Tibial nerve (tissue), 4 donors: ENCODE measurements around the gene GPATCH3. TPM values are rescaled to one million over a fixed set of nuclear protein-coding genes. Genes with fewer than 3 reads are reported as not detected.
"Not testable (repeated sequence)": the region's sequence is repeated elsewhere in the genome, so short reads cannot be mapped to it uniquely, and the experiment has no call there.

Experiments
- DNase-seq, 2 donors: peaks; one replicate each; pipeline ENCODE4 v3.0.0-alpha.2; 2019; ENCODE audit warnings: low spot score in 2 of 2
- H3K27ac ChIP-seq, 4 donors: fragments of 200-600 bp; sonication (generic) in 3 of 4; one replicate each; pipeline ENCODE4 v1.5.1; 2017 to 2019; ENCODE audit warnings: mild to moderate bottlenecking in 1 of 4
- H3K27me3 ChIP-seq, 2 donors: fragments of 200-600 bp; sonication (generic) in 1 of 2; one replicate each; pipeline versions ENCODE4 v1.5.1 to v1.6.0; 2017 to 2019
- H3K36me3 ChIP-seq, 3 donors: fragments of 200-600 bp; sonication (generic); one replicate each; pipeline ENCODE4 v1.5.1; 2018 to 2019
- H3K4me1 ChIP-seq, 4 donors: fragments of 200-600 bp; sonication (generic) in 3 of 4; one replicate each; pipeline ENCODE4 v1.5.1; 2017 to 2019
- H3K4me3 ChIP-seq, 4 donors: fragments of 200-600 bp; sonication (generic) in 3 of 4; one replicate each; pipeline ENCODE4 v1.5.1; 2017 to 2019; ENCODE audit warnings: mild to moderate bottlenecking in 1 of 4, moderate library complexity in 1 of 4
- H3K9me3 ChIP-seq, 4 donors: fragments of 200-600 bp; sonication (generic) in 3 of 4; one replicate each; pipeline ENCODE4 v1.5.1; 2017 to 2019
- EP300 ChIP-seq, 2 donors: sonication (generic); formaldehyde crosslinking; IDR thresholded peaks; one replicate each; pipeline ENCODE4 v1.6.1; 2017; ENCODE audit warnings: antibody characterized with exemption in 2 of 2, mild to moderate bottlenecking in 1 of 2
- POLR2A ChIP-seq, 2 donors: fragments of 450-650 bp; IDR thresholded peaks; one replicate each; pipeline ENCODE4 v1.6.1; 2017; ENCODE audit warnings: antibody characterized with exemption in 2 of 2, mild to moderate bottlenecking in 2 of 2, moderate library complexity in 2 of 2
- WGBS, 2 donors: methylation state at CpG; one replicate each; pipeline ENCODE4 v1.1.5; 2018; 5-methylcytosine and 5-hydroxymethylcytosine counted together
- total RNA-seq, 4 donors: library from RNA; depleted of rRNA; stranded (reverse); fragments of >200 nt; gene quantifications; one replicate each; pipeline ENCODE4 v1.1.0, GENCODE V29; 2016
- TF ChIP-seq, protein P1 (sequence below), 5 experiments: fragments of 200-600 bp in 3 of 5; fragments of 450-650 bp in 2 of 5; sonication (generic) in 3 of 5; IDR thresholded peaks; one replicate each; pipeline ENCODE4 v1.5.1; 2016 to 2019; ENCODE audit warnings: antibody characterized with exemption in 5 of 5, mild to moderate bottlenecking in 3 of 5, moderate library complexity in 2 of 5

Gene GPATCH3
- total RNA-seq, 4 donors from 2014 or later = 7.8 to 26.1 (median 12.5) TPM

DNA sequence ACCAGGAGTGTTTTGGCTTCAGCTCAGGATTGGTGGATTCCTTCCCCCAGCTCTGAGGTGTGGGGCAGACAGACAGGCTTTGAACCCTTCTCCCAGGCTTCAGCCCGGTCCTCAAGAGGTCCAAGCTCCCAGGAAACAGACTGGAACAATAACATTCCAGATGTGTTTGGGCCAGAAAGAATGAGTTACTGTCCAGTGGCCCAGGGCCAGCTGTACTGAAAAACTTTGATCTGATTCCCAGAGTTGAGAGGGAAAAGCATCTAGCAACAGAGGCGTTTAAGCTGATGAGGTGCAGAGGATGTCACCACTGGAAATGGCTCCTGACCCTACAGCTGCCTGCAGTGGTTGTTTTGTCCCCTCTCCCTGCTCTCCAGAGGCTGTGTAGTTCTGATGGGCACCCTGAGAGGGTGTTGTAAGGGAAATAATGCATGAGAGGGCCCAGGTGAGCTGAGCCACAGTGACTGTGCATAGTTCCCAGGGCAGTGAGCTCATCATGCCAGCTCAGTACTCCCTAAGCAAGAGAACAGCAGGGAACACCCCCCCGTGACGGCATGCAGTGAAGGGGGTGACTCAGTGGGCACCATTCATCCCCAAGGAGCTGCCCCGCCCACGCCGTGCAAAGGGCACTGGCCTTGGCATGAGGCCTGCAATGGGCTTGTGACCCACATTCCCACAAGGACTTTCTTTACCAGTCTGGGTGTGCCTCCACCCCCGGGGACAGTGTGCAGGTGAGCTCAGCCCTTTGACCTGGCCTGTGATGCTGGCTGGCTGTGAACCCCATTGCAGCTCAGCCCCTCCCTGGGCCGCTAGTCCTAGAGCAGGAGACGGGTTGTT is 51.1 kb downstream of the GPATCH3 start:
- DNase-seq = peak in 1 of 2 donors; percentile 46
- Histone ChIP-seq H3K27me3 (no peaks in the 10 kb centered on the region), H3K9me3 (no peaks in the 10 kb centered on the region), H3K36me3 (peaks cover 4 to 74% (median 16%) of the 10 kb centered on the region in 3 donors), H3K27ac (peak overlapping the region; percentile 45 to 89 (median 78)), H3K4me3 (no peak overlapping the region), H3K4me1 (peaks cover 0 to 32% (median 15%) of the 10 kb centered on the region in 4 donors)
- WGBS, 2 donors = 28 to 40% methylated on average over 9 to 10 of the region's 10 CpGs
- peak in 1 of 2 donors; percentile 68 for TF ChIP-seq EP300 (IDR thresholded peaks at IDR 0.05)
- TF ChIP-seq, protein P1, sequence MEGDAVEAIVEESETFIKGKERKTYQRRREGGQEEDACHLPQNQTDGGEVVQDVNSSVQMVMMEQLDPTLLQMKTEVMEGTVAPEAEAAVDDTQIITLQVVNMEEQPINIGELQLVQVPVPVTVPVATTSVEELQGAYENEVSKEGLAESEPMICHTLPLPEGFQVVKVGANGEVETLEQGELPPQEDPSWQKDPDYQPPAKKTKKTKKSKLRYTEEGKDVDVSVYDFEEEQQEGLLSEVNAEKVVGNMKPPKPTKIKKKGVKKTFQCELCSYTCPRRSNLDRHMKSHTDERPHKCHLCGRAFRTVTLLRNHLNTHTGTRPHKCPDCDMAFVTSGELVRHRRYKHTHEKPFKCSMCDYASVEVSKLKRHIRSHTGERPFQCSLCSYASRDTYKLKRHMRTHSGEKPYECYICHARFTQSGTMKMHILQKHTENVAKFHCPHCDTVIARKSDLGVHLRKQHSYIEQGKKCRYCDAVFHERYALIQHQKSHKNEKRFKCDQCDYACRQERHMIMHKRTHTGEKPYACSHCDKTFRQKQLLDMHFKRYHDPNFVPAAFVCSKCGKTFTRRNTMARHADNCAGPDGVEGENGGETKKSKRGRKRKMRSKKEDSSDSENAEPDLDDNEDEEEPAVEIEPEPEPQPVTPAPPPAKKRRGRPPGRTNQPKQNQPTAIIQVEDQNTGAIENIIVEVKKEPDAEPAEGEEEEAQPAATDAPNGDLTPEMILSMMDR (IDR thresholded peaks at IDR 0.05) = no peak

DNA sequence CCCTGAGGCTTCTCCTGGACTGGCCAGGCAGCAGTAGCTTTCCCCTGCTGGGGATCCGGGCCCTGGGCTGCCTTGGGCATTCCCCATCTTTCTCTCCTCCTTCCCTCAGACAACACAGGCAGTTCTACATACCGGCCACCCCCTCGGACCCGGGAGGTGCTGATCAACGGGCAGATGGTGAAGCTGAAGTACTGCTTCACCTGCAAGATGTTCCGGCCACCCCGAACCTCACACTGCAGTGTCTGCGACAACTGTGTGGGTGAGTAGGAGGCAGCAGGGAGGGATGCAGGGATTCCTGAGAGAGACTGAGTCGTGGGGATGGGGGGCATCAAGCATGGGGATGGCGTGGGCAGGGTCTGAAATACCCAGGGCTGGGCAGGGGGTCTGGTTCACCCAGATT is 51.8 kb downstream of the GPATCH3 start:
- 67 to 72% methylated on average over 10 of the region's 10 CpGs for WGBS, 2 donors
- Histone ChIP-seq H3K27me3 (no peaks in the 10 kb centered on the region), H3K4me1 (peaks cover 0 to 32% (median 15%) of the 10 kb centered on the region in 4 donors), H3K9me3 (no peaks in the 10 kb centered on the region), H3K36me3 (peaks cover 4 to 74% (median 16%) of the 10 kb centered on the region in 3 donors), H3K27ac (peak overlapping the region; percentile 24 to 89 (median 78)), H3K4me3 (no peak overlapping the region)
- DNase-seq = no peak
- TF ChIP-seq, protein P1 (IDR thresholded peaks at IDR 0.05) = no peak
- TF ChIP-seq POLR2A (IDR thresholded peaks at IDR 0.05) (no peak), EP300 (IDR thresholded peaks at IDR 0.05) (no peak)

DNA sequence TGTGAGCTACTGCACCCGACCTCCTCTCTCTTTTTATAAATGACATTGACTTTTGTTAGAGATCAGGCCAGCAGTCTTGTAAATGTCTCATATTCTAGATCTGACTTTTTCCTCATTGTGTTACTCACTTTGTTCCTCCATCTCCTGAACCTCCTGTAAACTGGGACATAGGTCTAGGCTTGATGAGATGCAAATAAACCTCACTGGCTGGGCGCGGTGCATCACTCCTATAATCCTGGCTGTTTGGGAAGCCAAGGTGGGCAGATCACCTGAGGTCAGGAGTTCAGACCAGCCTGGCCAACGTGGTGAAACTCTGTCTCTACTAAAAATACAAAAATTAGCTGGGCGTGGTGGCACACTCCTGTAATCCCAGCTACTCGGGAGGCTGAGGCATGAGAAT is 52.4 kb downstream of the GPATCH3 start:
- peaks cover 4 to 74% (median 16%) of the 10 kb centered on the region in 3 donors for H3K36me3 ChIP-seq
- peaks cover 0 to 26% (median 15%) of the 10 kb centered on the region in 4 donors for H3K4me1 ChIP-seq
- not testable (repeated sequence) for DNase-seq, H3K9me3 ChIP-seq, H3K4me3 ChIP-seq, H3K27me3 ChIP-seq
- WGBS, 2 donors = 86 to 87% methylated on average over 6 of the region's 6 CpGs
- peak overlapping the region in 3 of 4 donors; percentile 75 to 89 (median 80) for H3K27ac ChIP-seq

DNA sequence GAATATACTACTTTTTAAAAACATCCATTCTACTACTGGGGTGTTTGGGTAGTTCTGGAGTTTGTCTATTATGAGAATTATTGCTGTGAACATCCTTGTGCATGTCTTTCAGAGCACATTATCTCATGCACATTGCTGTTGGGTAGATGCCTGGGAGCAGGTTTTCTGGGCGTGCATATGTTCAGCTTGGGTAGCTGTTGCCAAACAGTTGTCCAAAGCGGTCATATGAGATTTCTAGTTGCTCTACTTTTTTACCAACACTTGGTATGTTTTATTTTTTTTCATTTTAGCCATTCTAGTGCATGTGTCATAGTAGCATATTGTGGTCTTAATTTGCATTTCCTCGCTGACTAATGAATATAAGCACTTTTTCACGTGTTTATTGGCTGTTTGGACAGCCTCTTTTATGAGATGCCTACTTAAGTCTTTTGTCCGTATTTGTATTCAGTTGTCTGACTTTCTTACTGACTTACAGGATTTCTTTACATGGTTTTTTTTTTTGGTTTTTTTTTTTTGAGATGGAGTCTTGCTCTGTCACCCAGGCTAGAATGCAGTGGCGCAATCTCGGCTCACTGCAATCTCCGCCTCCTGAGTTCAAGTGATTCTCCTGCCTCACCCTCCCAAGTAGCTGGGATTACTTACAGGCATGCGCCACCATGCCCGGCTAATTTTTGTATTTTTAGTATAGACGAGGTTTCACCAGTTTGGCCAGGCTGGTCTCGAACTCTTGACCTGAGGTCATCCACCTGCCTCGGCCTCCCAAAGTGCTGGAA is 55.7 kb downstream of the GPATCH3 start:
- peaks cover 0 to 74% (median 8%) of the 10 kb centered on the region in 3 donors for H3K36me3 ChIP-seq

More for the DNA sequence above, 55.7 kb downstream of the GPATCH3 start:
- no peak overlapping the region for H3K27ac ChIP-seq
- no peaks in the 10 kb centered on the region for H3K27me3 ChIP-seq
- H3K4me3 ChIP-seq = no peak overlapping the region
- H3K9me3 ChIP-seq = no peaks in the 10 kb centered on the region
- TF ChIP-seq, protein P1 (IDR thresholded peaks at IDR 0.05) = no peak
- TF ChIP-seq POLR2A (IDR thresholded peaks at IDR 0.05) (no peak), EP300 (IDR thresholded peaks at IDR 0.05) (no peak)
- 82% methylated on average over 13 of the region's 13 CpGs for WGBS, 2 donors
- no peak for DNase-seq
- H3K4me1 ChIP-seq = peaks cover 0 to 19% (median 11%) of the 10 kb centered on the region in 4 donors

Other genes starting within 250 kb of the GPATCH3 start
- 10 to 100 TPM; 49.6 to 90.0 (median 54.3) TPM for gene ARID1A, start 204.5 kb downstream of the GPATCH3 start, total RNA-seq
- gene PIGV, start 112.5 kb downstream of the GPATCH3 start, total RNA-seq = 10 to 100 TPM in 3 of 4 donors, 1 to 10 TPM in 1; 9.3 to 22.2 (median 17.6) TPM
- 10 to 100 TPM in 2 of 4 donors, 1 to 10 TPM in 2; 9.2 to 13.5 (median 10.0) TPM for gene ZDHHC18, start 73.8 kb downstream of the GPATCH3 start, total RNA-seq
- gene SFN, start 37.3 kb downstream of the GPATCH3 start, total RNA-seq = not detected
- gene GPN2, start 10.2 kb downstream of the GPATCH3 start, total RNA-seq = 10 to 100 TPM in 3 of 4 donors, 1 to 10 TPM in 1; 7.9 to 14.7 (median 13.8) TPM
- gene NR0B2, start 13.5 kb upstream of the GPATCH3 start, total RNA-seq = not detected
- 10 to 100 TPM; 47.9 to 60.9 (median 57.0) TPM for gene NUDC, start 21.3 kb upstream of the GPATCH3 start, total RNA-seq
- gene KDF1, start 60.0 kb upstream of the GPATCH3 start, total RNA-seq = not detected
- 10 to 100 TPM; 15.0 to 55.7 (median 52.4) TPM for gene TRNP1, start 93.2 kb upstream of the GPATCH3 start, total RNA-seq
- gene TENT5B, start 112.4 kb upstream of the GPATCH3 start, total RNA-seq = 10 to 100 TPM; 11.7 to 36.3 (median 27.4) TPM